IMR-90 (cell line): ENCODE data around the gene PRORP. TPM values are rescaled to one million over a fixed set of nuclear protein-coding genes. Genes with fewer than 3 reads are reported as not detected.
A peak's percentile ranks its signal among the peaks of the same experiment; 100 is the strongest.

Experiments
- ATAC-seq: fragments of 200-7000 bp; cut with Tn5 transposase; 2 replicates; pipeline ENCODE4 v1.9.1; 2020; ENCODE audit warnings: low read depth, mild to moderate bottlenecking, moderate library complexity
- BruUV-seq: library from RNA; stranded (reverse); fragments of 400-500 nt; replicated peaks from 2 replicates; lab custom pipeline; 2021; lab: Mats Ljungman, UMichigan
- CTCF ChIA-PET: fragments of 300-600 bp; formaldehyde crosslinking; extraction: SDS; loops from one replicate; lab custom pipeline; 2021; ENCODE audit warnings: antibody characterized with exemption; lab: Yijun Ruan, JAX
- POLR2A ChIA-PET: fragments of 300-600 bp; sonication (Branson Sonifier 250); formaldehyde crosslinking; loops from one replicate; lab custom pipeline; 2022; ENCODE audit warnings: antibody characterized with exemption; ENCODE audit not compliant: unreplicated experiment; lab: Charles Lee
- DNase-seq: peaks from one replicate; pipeline ENCODE4 v3.0.0; 2013
- H2AFZ ChIP-seq: replicated peaks from 2 replicates; pipeline ENCODE3; 2013; ENCODE audit warnings: low read length, mild to moderate bottlenecking; ENCODE audit not compliant: poor library complexity
- H2AK5ac ChIP-seq: 2 replicates; pipeline ENCODE4 v1.6.1; 2013; ENCODE audit warnings: low read depth, low read length, inconsistent platforms
- H2AK9ac ChIP-seq: replicated peaks from 2 replicates; pipeline ENCODE3; 2013; ENCODE audit warnings: mild to moderate bottlenecking, low read depth, low read length, moderate library complexity; ENCODE audit not compliant: poor library complexity
- H2BK120ac ChIP-seq: 2 replicates; pipeline ENCODE4 v1.6.1; 2013; ENCODE audit warnings: low read depth, low read length, inconsistent platforms
- H2BK15ac ChIP-seq: 3 replicates; pipeline ENCODE4 v1.6.1; 2013; ENCODE audit warnings: low read depth, low read length, inconsistent platforms
- H2BK20ac ChIP-seq: 2 replicates; pipeline ENCODE4 v1.6.1; 2013; ENCODE audit warnings: low read depth, mild to moderate bottlenecking, inconsistent platforms, low read length, moderate library complexity
- H2BK5ac ChIP-seq: 2 replicates; pipeline ENCODE4 v1.6.1; 2013; ENCODE audit warnings: mild to moderate bottlenecking, low read depth, low read length, inconsistent platforms; ENCODE audit not compliant: poor library complexity, severe bottlenecking
- H3K14ac ChIP-seq: replicated peaks from 2 replicates; pipeline ENCODE4 v1.6.1; 2013; ENCODE audit warnings: low read depth, low read length, inconsistent platforms
- H3K18ac ChIP-seq: 2 replicates; pipeline ENCODE4 v1.6.1; 2013; ENCODE audit warnings: low read depth, low read length, control low read depth
- H3K23ac ChIP-seq: 2 replicates; pipeline ENCODE4 v1.6.1; 2013; ENCODE audit warnings: low read depth, low read length, inconsistent platforms
- H3K27ac ChIP-seq: 2 replicates; pipeline ENCODE4 v1.5.1; 2013; ENCODE audit warnings: mild to moderate bottlenecking, control low read depth, low read length; ENCODE audit not compliant: insufficient read depth
- H3K27me3 ChIP-seq: 2 replicates; pipeline ENCODE4 v1.6.1; 2013; ENCODE audit warnings: low read length; ENCODE audit not compliant: control insufficient read depth, insufficient read depth
- H3K36me3 ChIP-seq: 2 replicates; pipeline ENCODE4 v1.6.1; 2013; ENCODE audit warnings: low read length, mixed read lengths; ENCODE audit not compliant: control insufficient read depth, insufficient read depth
- H3K4ac ChIP-seq: 2 replicates; pipeline ENCODE4 v1.6.1; 2013; ENCODE audit warnings: low read depth, low read length, inconsistent platforms
- H3K4me1 ChIP-seq: 2 replicates; pipeline ENCODE4 v1.6.1; 2013; ENCODE audit warnings: low read length, mixed read lengths; ENCODE audit not compliant: control insufficient read depth, insufficient read depth
- H3K4me2 ChIP-seq: 2 replicates; pipeline ENCODE4 v1.6.1; 2013; ENCODE audit warnings: low read depth, mild to moderate bottlenecking, control low read depth, low read length, moderate library complexity
- H3K4me3 ChIP-seq: 2 replicates; pipeline ENCODE4 v1.5.1; 2013; ENCODE audit warnings: low read depth, mild to moderate bottlenecking, control low read depth, low read length, moderate library complexity; ENCODE audit not compliant: insufficient read depth
- H3K56ac ChIP-seq: 2 replicates; pipeline ENCODE4 v1.6.1; 2013; ENCODE audit warnings: low read length, inconsistent platforms; ENCODE audit not compliant: insufficient read depth; ENCODE audit errors: extremely low read depth
- H3K79me1 ChIP-seq, 2 experiments: 2 replicates each; pipeline ENCODE4 v1.6.1; 2013; ENCODE audit warnings: low read length in 2 of 2, inconsistent platforms in 1 of 2, low read depth in 1 of 2
- H3K9ac ChIP-seq: 2 replicates; pipeline ENCODE4 v1.6.1; 2013; ENCODE audit warnings: low read depth, low read length, control low read depth
- H3K9me1 ChIP-seq: 2 replicates; pipeline ENCODE4 v1.6.1; 2013; ENCODE audit warnings: low read length, inconsistent platforms; ENCODE audit not compliant: insufficient read depth
- H3K9me3 ChIP-seq: 2 replicates; pipeline ENCODE4 v1.6.1; 2013; ENCODE audit warnings: low read length; ENCODE audit not compliant: control insufficient read depth, insufficient read depth
- H4K20me1 ChIP-seq: 2 replicates; pipeline ENCODE4 v1.6.1; 2013; ENCODE audit warnings: low read length, inconsistent platforms; ENCODE audit not compliant: insufficient read depth
- H4K5ac ChIP-seq: 2 replicates; pipeline ENCODE4 v1.6.1; 2013; ENCODE audit warnings: mild to moderate bottlenecking, low read depth, low read length, control low read depth
- H4K8ac ChIP-seq, 2 experiments: 2 replicates each; pipeline ENCODE4 v1.6.1; 2013; ENCODE audit warnings: low read depth in 2 of 2, low read length in 2 of 2, control low read depth in 1 of 2, inconsistent platforms in 1 of 2
- H4K91ac ChIP-seq: 2 replicates; pipeline ENCODE4 v1.6.1; 2013; ENCODE audit warnings: low read depth, low read length, inconsistent platforms; ENCODE audit not compliant: insufficient read depth
- BHLHE40 ChIP-seq: fragments of 150-350 bp; IDR thresholded peaks from 2 replicates; pipeline ENCODE4 v1.6.1; 2016; ENCODE audit warnings: mild to moderate bottlenecking, low read depth, low read length
- CEBPB ChIP-seq: IDR thresholded peaks from 2 replicates; pipeline ENCODE4 v1.6.1; 2012; ENCODE audit warnings: low read depth, low read length, improper control_type of control experiment
- CHD1 ChIP-seq: IDR thresholded peaks from 2 replicates; pipeline ENCODE4 v1.6.1; 2012; ENCODE audit warnings: low read depth, low read length, improper control_type of control experiment
- FOS ChIP-seq: fragments of 150-350 bp; IDR thresholded peaks from 2 replicates; pipeline ENCODE4 v1.6.1; 2016; ENCODE audit warnings: low read depth, low read length
- MAFK ChIP-seq: IDR thresholded peaks from 2 replicates; pipeline ENCODE4 v1.6.1; 2012; ENCODE audit warnings: low read depth, low read length, improper control_type of control experiment
- MAZ ChIP-seq: IDR thresholded peaks from 2 replicates; pipeline ENCODE4 v1.6.1; 2012; ENCODE audit warnings: low read depth, mild to moderate bottlenecking, low read length, improper control_type of control experiment, moderate library complexity, borderline replicate concordance
- MXI1 ChIP-seq: IDR thresholded peaks from 2 replicates; pipeline ENCODE4 v1.6.1; 2012; ENCODE audit warnings: low read depth, mild to moderate bottlenecking, low read length, moderate library complexity, borderline replicate concordance
- NFE2L2 ChIP-seq: fragments of 150-350 bp; IDR thresholded peaks from 2 replicates; pipeline ENCODE4 v1.6.1; 2016; ENCODE audit warnings: low read depth, mild to moderate bottlenecking, low read length
- RAD21 ChIP-seq: IDR thresholded peaks from 2 replicates; pipeline ENCODE4 v1.6.1; 2012; ENCODE audit warnings: low read length, improper control_type of control experiment
- RCOR1 ChIP-seq: IDR thresholded peaks from 2 replicates; pipeline ENCODE4 v1.6.1; 2012; ENCODE audit warnings: mild to moderate bottlenecking, low read length, improper control_type of control experiment; ENCODE audit not compliant: insufficient replicate concordance
- SMC3 ChIP-seq: fragments of 150-350 bp; IDR thresholded peaks from 2 replicates; pipeline ENCODE4 v1.6.1; 2016; ENCODE audit warnings: low read depth, mild to moderate bottlenecking, antibody characterized with exemption, low read length, moderate library complexity
- whole genome bisulfite sequencing, 2 experiments: methylation state at CpG; one replicate each; pipeline versions ENCODE4 v1.1.5 to v1.1.7; 2013; ENCODE audit warnings: missing lambda C conversion rate in 2 of 2; ENCODE audit not compliant: insufficient read length in 1 of 2; ENCODE audit errors: extremely low coverage in 2 of 2; 5-methylcytosine and 5-hydroxymethylcytosine counted together
- dilution Hi-C: fragments of 300-500 bp; cut with HindIII; formaldehyde crosslinking; loops from one replicate; pipeline ENCODE4 v1.14.3; 2018; ENCODE audit warnings: low sequenced_read_pairs; ENCODE audit not compliant: unreplicated experiment
- in situ Hi-C: fragments of 300-500 bp; cut with MboI; formaldehyde crosslinking; loops from 3 replicates; pipeline ENCODE4 v1.14.3; 2019; ENCODE audit warnings: low sequenced_read_pairs, inconsistent platforms, mixed read lengths
- intact Hi-C: fragments of 100-400 bp; cut with micrococcal nuclease; formaldehyde crosslinking; loops from 2 replicates; pipeline ENCODE4 v1.10.0; 2022
- polyA plus RNA-seq, 3 experiments: library from polyadenylated mRNA; depleted of rRNA; stranded (reverse); fragments of >200 nt; gene quantifications; 2 replicates each; pipeline ENCODE4 v1.2.3, GENCODE V29; 2012; ENCODE audit warnings: low replicate concordance in 1 of 3
- total RNA-seq: library from RNA; depleted of rRNA; stranded (reverse); fragments of >200 nt; gene quantifications from 2 replicates; pipeline ENCODE4 v1.2.3, GENCODE V29; 2012
- TF ChIP-seq, protein P1 (sequence below): fragments of 150-350 bp; IDR thresholded peaks from 2 replicates; pipeline ENCODE4 v1.6.1; 2017; ENCODE audit warnings: mild to moderate bottlenecking, antibody characterized with exemption, low read length, low read depth
- TF ChIP-seq, protein P2 (sequence below): fragments of 150-350 bp; IDR thresholded peaks from 2 replicates; pipeline ENCODE4 v1.6.1; 2016; ENCODE audit warnings: low read depth, mild to moderate bottlenecking, low read length, moderate library complexity, borderline replicate concordance

Gene PRORP
- total and polyA plus RNA-seq, 2 of the 4 experiments (the other 2 are of a cell fraction), result 18.0 to 50.5 TPM

DNA sequence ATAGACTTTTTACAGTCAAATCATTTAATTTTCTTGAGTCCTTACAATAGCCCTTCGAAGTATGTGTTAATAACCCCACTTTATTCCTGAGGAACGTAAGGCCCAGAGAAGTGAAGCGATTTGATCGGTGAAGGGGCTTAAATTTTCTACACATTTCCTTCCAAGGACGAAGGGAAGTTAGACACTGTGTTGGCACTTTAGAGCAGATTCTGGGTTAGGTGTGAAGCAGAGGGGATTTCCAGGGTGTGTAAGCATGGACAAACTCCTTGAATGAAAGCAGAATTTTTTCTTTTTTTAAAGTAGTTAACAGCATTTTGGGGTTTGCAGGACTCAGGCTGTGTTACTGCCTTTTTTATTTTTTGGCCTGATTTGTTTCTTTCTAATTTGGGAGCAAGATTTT lies 38.9 kb downstream of the PRORP start:
- ChIA-PET CTCF (interaction anchor here (0.6 to 0.9 kb wide), 2 partner anchors 11 to 16 kb away, joined by 3 read pairs; no protein-coding TSS in a partner anchor), POLR2A (no interaction called here)
- no peak for ATAC-seq

More for the DNA sequence above, 38.9 kb downstream of the PRORP start:
- peak overlapping the region; percentile 19; the same call in 1 of the 2 replicates for H3K23ac ChIP-seq
- H4K5ac ChIP-seq, result no peak overlapping the region
- no peak overlapping the region for H3K4me3 ChIP-seq
- WGBS, 2 experiments, result no CpG with 5 or more reads among the region's 5 CpGs
- dilution Hi-C loops (no loop called here), intact Hi-C loops (loop anchor here (5.0 kb wide), 1 partner anchor 51 kb away; no protein-coding TSS in a partner anchor), in situ Hi-C loops (no loop called here)
- H4K8ac ChIP-seq, result peak overlapping the region; percentile 16 to 55; a peak in 3 of 4 replicates
- peak overlapping the region; percentile 54; the same call in 1 of the 2 replicates for H2BK20ac ChIP-seq
- no peak overlapping the region for H3K27ac ChIP-seq
- BruUV-seq, result no TSS peak
- H3K9ac ChIP-seq, result no peak overlapping the region; the same call in 1 of the 2 replicates
- H3K4ac ChIP-seq, result peak overlapping the region; percentile 59
- no peak overlapping the region; the same call in 1 of the 2 replicates for H3K14ac ChIP-seq
- peak overlapping the region; percentile 46; the same call in 1 of the 2 replicates for H4K91ac ChIP-seq
- peaks cover 3% of the 10 kb centered on the region for H3K36me3 ChIP-seq
- peak; percentile 44 for DNase-seq
- peak overlapping the region; percentile 24; the same call in 1 of the 2 replicates for H3K18ac ChIP-seq
- no peak for TF ChIP-seq RAD21
- no peak for TF ChIP-seq MAZ
- TF ChIP-seq, protein P1, sequence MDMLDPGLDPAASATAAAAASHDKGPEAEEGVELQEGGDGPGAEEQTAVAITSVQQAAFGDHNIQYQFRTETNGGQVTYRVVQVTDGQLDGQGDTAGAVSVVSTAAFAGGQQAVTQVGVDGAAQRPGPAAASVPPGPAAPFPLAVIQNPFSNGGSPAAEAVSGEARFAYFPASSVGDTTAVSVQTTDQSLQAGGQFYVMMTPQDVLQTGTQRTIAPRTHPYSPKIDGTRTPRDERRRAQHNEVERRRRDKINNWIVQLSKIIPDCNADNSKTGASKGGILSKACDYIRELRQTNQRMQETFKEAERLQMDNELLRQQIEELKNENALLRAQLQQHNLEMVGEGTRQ, result no peak
- no peak for TF ChIP-seq MXI1
- no peak for TF ChIP-seq SMC3
- TF ChIP-seq RCOR1, result no peak
- TF ChIP-seq, protein P2, sequence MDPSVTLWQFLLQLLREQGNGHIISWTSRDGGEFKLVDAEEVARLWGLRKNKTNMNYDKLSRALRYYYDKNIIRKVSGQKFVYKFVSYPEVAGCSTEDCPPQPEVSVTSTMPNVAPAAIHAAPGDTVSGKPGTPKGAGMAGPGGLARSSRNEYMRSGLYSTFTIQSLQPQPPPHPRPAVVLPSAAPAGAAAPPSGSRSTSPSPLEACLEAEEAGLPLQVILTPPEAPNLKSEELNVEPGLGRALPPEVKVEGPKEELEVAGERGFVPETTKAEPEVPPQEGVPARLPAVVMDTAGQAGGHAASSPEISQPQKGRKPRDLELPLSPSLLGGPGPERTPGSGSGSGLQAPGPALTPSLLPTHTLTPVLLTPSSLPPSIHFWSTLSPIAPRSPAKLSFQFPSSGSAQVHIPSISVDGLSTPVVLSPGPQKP, result no peak
- no peak for TF ChIP-seq FOS
- TF ChIP-seq NFE2L2, result no peak
- TF ChIP-seq BHLHE40, result no peak
- TF ChIP-seq CEBPB, result no peak
- no peak for TF ChIP-seq MAFK
- no peak for TF ChIP-seq CHD1
- no peak overlapping the region for H2AK9ac ChIP-seq
- H3K4me2 ChIP-seq, result no peak overlapping the region
- H2BK5ac ChIP-seq, result no peak overlapping the region
- no peaks in the 10 kb centered on the region for H3K27me3 ChIP-seq
- peaks cover 10 to 40% of the 10 kb centered on the region in 2 experiments for H3K79me1 ChIP-seq
- H4K20me1 ChIP-seq, result no peaks in the 10 kb centered on the region
- peaks cover 8% of the 10 kb centered on the region for H3K4me1 ChIP-seq
- H3K56ac ChIP-seq, result no peak overlapping the region
- peaks cover 7% of the 10 kb centered on the region for H3K9me1 ChIP-seq
- no peak overlapping the region for H2AFZ ChIP-seq
- H2BK120ac ChIP-seq, result peak overlapping the region; percentile 45
- H2AK5ac ChIP-seq, result 0 out of 2 replicates have a peak overlapping the region, but pooled peaks have one; percentile 54
- peak overlapping the region; percentile 77 for H2BK15ac ChIP-seq
- no peaks in the 10 kb centered on the region for H3K9me3 ChIP-seq
